ENCODE data around the gene LY86.

The LY86 gene

GRCh38 chr6:6569096-6569810 is 19.3 kb upstream of the LY86 start:
- in situ Hi-C loops (cut with MboI; ENCODE audit: low sequenced_read_pairs): loop anchor here (10.0 kb wide), 1 partner anchor 96 kb away; no protein-coding TSS in a partner anchor

GRCh38 chr6:6569811-6570164 is 18.7 kb upstream of the LY86 start:
- in situ Hi-C loops (cut with MboI; ENCODE audit: low sequenced_read_pairs): loop anchor here (10.0 kb wide), 1 partner anchor 95 kb away; no protein-coding TSS in a partner anchor

- in situ Hi-C loops (cut with MboI; ENCODE audit: low sequenced_read_pairs): no loop called here
These were observed 17.4 kb upstream of the LY86 start for GRCh38 chr6:6570929-6571671.

GRCh38 chr6:6575143-6575542 is 13.4 kb upstream of the LY86 start:
- in situ Hi-C loops (cut with MboI; ENCODE audit: low sequenced_read_pairs): no loop called here

- in situ Hi-C loops (cut with MboI; ENCODE audit: low sequenced_read_pairs): no loop called here
These were observed 10.8 kb upstream of the LY86 start for GRCh38 chr6:6577735-6578134.

- in situ Hi-C loops (cut with MboI; ENCODE audit: low sequenced_read_pairs): no loop called here
These were observed 9.2 kb upstream of the LY86 start for GRCh38 chr6:6579281-6579680.

GRCh38 chr6:6580225-6580856 is 8.2 kb upstream of the LY86 start:
- in situ Hi-C loops (cut with MboI; ENCODE audit: low sequenced_read_pairs): no loop called here

GRCh38 chr6:6581054-6581453 is 7.5 kb upstream of the LY86 start:
- in situ Hi-C loops (cut with MboI; ENCODE audit: low sequenced_read_pairs): no loop called here

- in situ Hi-C loops (cut with MboI; ENCODE audit: low sequenced_read_pairs): no loop called here
These were observed 6.4 kb upstream of the LY86 start for GRCh38 chr6:6582131-6582530.

- in situ Hi-C loops (cut with MboI; ENCODE audit: low sequenced_read_pairs): no loop called here
These were observed 4.7 kb upstream of the LY86 start for GRCh38 chr6:6583836-6584235.

GRCh38 chr6:6584310-6585002 is 4.1 kb upstream of the LY86 start:
- in situ Hi-C loops (cut with MboI; ENCODE audit: low sequenced_read_pairs): no loop called here

GRCh38 chr6:6585003-6585311 is 3.6 kb upstream of the LY86 start:
- in situ Hi-C loops (cut with MboI; ENCODE audit: low sequenced_read_pairs): no loop called here

GRCh38 chr6:6586167-6586566 is 2.4 kb upstream of the LY86 start:
- in situ Hi-C loops (cut with MboI; ENCODE audit: low sequenced_read_pairs): no loop called here

- in situ Hi-C loops (cut with MboI; ENCODE audit: low sequenced_read_pairs): no loop called here
These were observed 1.6 kb upstream of the LY86 start for GRCh38 chr6:6586671-6587526.

- in situ Hi-C loops (cut with MboI; ENCODE audit: low sequenced_read_pairs): no loop called here
These were observed 840 bp upstream of the LY86 start for GRCh38 chr6:6587696-6588063.

GRCh38 chr6:6588924-6589709 is 597 bp downstream of the LY86 start:
- in situ Hi-C loops (cut with MboI; ENCODE audit: low sequenced_read_pairs): no loop called here

- in situ Hi-C loops (cut with MboI; ENCODE audit: low sequenced_read_pairs): no loop called here
These were observed 2.0 kb downstream of the LY86 start for GRCh38 chr6:6590530-6590929.

- in situ Hi-C loops (cut with MboI; ENCODE audit: low sequenced_read_pairs): no loop called here
These were observed 3.4 kb downstream of the LY86 start for GRCh38 chr6:6591778-6592465.

GRCh38 chr6:6592826-6593475 is 4.4 kb downstream of the LY86 start:
- in situ Hi-C loops (cut with MboI; ENCODE audit: low sequenced_read_pairs): no loop called here

Measured in HL-60/S4 treated with retinoic acid at 250 ng/mL for 4 days and 3 days (cell line).